GM23338 (cell line): ENCODE measurements around the gene CHMP4B. TPM values are rescaled to one million over a fixed set of nuclear protein-coding genes. Genes with fewer than 3 reads are reported as not detected.

Source experiments
- ATAC-seq: fragments of 200-7000 bp; cut with Tn5 transposase; 3 replicates; pipeline ENCODE4 v1.9.1; 2020
- DNase-seq: peaks from one replicate; pipeline ENCODE4 v3.0.0-alpha.2; 2015; ENCODE audit warnings: low spot score
- H2AFZ ChIP-seq: fragments of 200-600 bp; sonication (generic); 2 replicates; pipeline ENCODE4 v1.8.0; 2016; ENCODE audit warnings: antibody characterized with exemption, mild to moderate bottlenecking, moderate library complexity
- H3F3A ChIP-seq: fragments of 200-600 bp; sonication (generic); replicated peaks from 2 replicates; pipeline ENCODE4 v1.8.0; 2017; ENCODE audit warnings: antibody characterized with exemption, mixed run types, low read depth
- H3K27ac ChIP-seq: fragments of 200-600 bp; sonication (generic); 2 replicates; pipeline ENCODE4 v1.6.1; 2016; ENCODE audit warnings: low read depth
- H3K27me3 ChIP-seq: fragments of 200-600 bp; sonication (generic); 2 replicates; pipeline ENCODE4 v1.8.0; 2016; ENCODE audit warnings: mild to moderate bottlenecking, mixed run types, moderate library complexity; ENCODE audit not compliant: insufficient read depth
- H3K36me3 ChIP-seq: fragments of 200-600 bp; sonication (generic); 2 replicates; pipeline ENCODE4 v1.8.0; 2016; ENCODE audit warnings: mild to moderate bottlenecking; ENCODE audit not compliant: insufficient read depth
- H3K4me1 ChIP-seq: fragments of 200-600 bp; sonication (generic); 2 replicates; pipeline ENCODE4 v1.8.0; 2016; ENCODE audit warnings: mild to moderate bottlenecking, moderate library complexity; ENCODE audit not compliant: insufficient read depth
- H3K4me2 ChIP-seq: fragments of 200-600 bp; sonication (generic); 2 replicates; pipeline ENCODE4 v1.7.1; 2017; ENCODE audit warnings: mixed run types
- H3K4me3 ChIP-seq: fragments of 200-600 bp; sonication (generic); 2 replicates; pipeline ENCODE4 v1.6.1; 2016; ENCODE audit warnings: mixed run types
- H3K79me2 ChIP-seq: fragments of 200-600 bp; sonication (generic); replicated peaks from 2 replicates; pipeline ENCODE4 v1.8.0; 2017; ENCODE audit warnings: mild to moderate bottlenecking; ENCODE audit not compliant: insufficient read depth
- H3K9me2 ChIP-seq: fragments of 200-600 bp; sonication (generic); 2 replicates; pipeline ENCODE4 v1.8.0; 2017; ENCODE audit not compliant: insufficient read depth
- H4K20me1 ChIP-seq: fragments of 200-600 bp; sonication (generic); replicated peaks from 2 replicates; pipeline ENCODE4 v1.8.0; 2017; ENCODE audit warnings: mild to moderate bottlenecking; ENCODE audit not compliant: insufficient read depth
- H3K27ac Mint-ChIP-seq: 2 replicates; pipeline ENCODE4 v1.8.0; 2020; ENCODE audit warnings: inconsistent platforms, mild to moderate bottlenecking, moderate library complexity, mixed read lengths
- H3K27me3 Mint-ChIP-seq: 3 replicates; pipeline ENCODE4 v1.8.0; 2022; ENCODE audit warnings: low read depth, mild to moderate bottlenecking, moderate library complexity, mixed read lengths, inconsistent platforms; ENCODE audit not compliant: insufficient read depth, poor library complexity
- H3K36me3 Mint-ChIP-seq: 3 replicates; pipeline ENCODE4 v1.8.0; 2021; ENCODE audit warnings: low read depth, mild to moderate bottlenecking, inconsistent platforms, moderate library complexity, mixed read lengths
- H3K4me1 Mint-ChIP-seq: 3 replicates; pipeline ENCODE4 v1.8.0; 2020; ENCODE audit warnings: mild to moderate bottlenecking, inconsistent platforms, mixed read lengths
- H3K4me3 Mint-ChIP-seq: 3 replicates; pipeline ENCODE4 v1.8.0; 2021; ENCODE audit warnings: moderate library complexity, mild to moderate bottlenecking, inconsistent platforms, mixed read lengths
- H3K9me3 Mint-ChIP-seq: 3 replicates; pipeline ENCODE4 v1.8.0; 2020; ENCODE audit warnings: moderate library complexity, mild to moderate bottlenecking, inconsistent platforms, mixed read lengths
- ETS1 ChIP-seq: IDR thresholded peaks from 2 replicates; pipeline ENCODE4 v1.6.1; 2016; ENCODE audit warnings: antibody characterized with exemption
- EZH2 ChIP-seq: fragments of 200-600 bp; sonication (generic); IDR thresholded peaks from one replicate; pipeline ENCODE4 v1.8.0; 2017; ENCODE audit warnings: antibody characterized with exemption, mild to moderate bottlenecking, low read depth; ENCODE audit not compliant: unreplicated experiment
- EZH2phosphoT487 ChIP-seq: fragments of 200-600 bp; sonication (generic); IDR thresholded peaks from one replicate; pipeline ENCODE4 v1.8.1; 2018; ENCODE audit warnings: antibody characterized with exemption; ENCODE audit not compliant: unreplicated experiment
- REST ChIP-seq: IDR thresholded peaks from one replicate; pipeline ENCODE4 v1.6.1; 2018; ENCODE audit warnings: antibody characterized with exemption; ENCODE audit not compliant: unreplicated experiment
- ZNF114 ChIP-seq: fragments of 250-450 bp; sonication (Bioruptor Pico); IDR thresholded peaks from 2 replicates; pipeline ENCODE4 v1.5.0; 2020; ENCODE audit warnings: mild to moderate bottlenecking, moderate library complexity
- polyA plus RNA-seq: library from polyadenylated mRNA; unstranded; fragments of >200 nt; fragmentation: Nextera tagmentation; extraction: Ambion mirVana; gene quantifications from 2 replicates; pipeline ENCODE4 v1.2.1, GENCODE V29; 2016
- total RNA-seq: library from RNA; depleted of rRNA; stranded (reverse); fragments of >200 nt; shearing (Covaris generic); gene quantifications from 2 replicates; pipeline ENCODE4 v1.2.3, GENCODE V29; 2014
- TF ChIP-seq, protein P1 (sequence below), 2 experiments: fragments of 200-600 bp in 1 of 2; sonication (generic) in 1 of 2; conservative IDR thresholded peaks; 2 replicates each; pipeline versions ENCODE4 v1.5.1 to v1.6.1; 2016 to 2017; ENCODE audit warnings: antibody characterized with exemption in 2 of 2, low read depth in 2 of 2, mild to moderate bottlenecking in 2 of 2, moderate library complexity in 1 of 2

CHMP4B gene
- total and polyA plus RNA-seq, 2 experiments from 2014 or later = 14.5 to 49.3 TPM

- TF ChIP-seq, protein P1, sequence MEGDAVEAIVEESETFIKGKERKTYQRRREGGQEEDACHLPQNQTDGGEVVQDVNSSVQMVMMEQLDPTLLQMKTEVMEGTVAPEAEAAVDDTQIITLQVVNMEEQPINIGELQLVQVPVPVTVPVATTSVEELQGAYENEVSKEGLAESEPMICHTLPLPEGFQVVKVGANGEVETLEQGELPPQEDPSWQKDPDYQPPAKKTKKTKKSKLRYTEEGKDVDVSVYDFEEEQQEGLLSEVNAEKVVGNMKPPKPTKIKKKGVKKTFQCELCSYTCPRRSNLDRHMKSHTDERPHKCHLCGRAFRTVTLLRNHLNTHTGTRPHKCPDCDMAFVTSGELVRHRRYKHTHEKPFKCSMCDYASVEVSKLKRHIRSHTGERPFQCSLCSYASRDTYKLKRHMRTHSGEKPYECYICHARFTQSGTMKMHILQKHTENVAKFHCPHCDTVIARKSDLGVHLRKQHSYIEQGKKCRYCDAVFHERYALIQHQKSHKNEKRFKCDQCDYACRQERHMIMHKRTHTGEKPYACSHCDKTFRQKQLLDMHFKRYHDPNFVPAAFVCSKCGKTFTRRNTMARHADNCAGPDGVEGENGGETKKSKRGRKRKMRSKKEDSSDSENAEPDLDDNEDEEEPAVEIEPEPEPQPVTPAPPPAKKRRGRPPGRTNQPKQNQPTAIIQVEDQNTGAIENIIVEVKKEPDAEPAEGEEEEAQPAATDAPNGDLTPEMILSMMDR (conservative IDR thresholded peaks at IDR 0.05; ENCODE audit: low read depth in 2 of 2) = no peak
- TF ChIP-seq ETS1 (no peak), REST (no peak), EZH2phosphoT487 (no peak), EZH2 (no peak), ZNF114 (CRISPR knock-in tag) (no peak)
Measured at GRCh38 chr20:33843050-33843449, 31.9 kb downstream of the CHMP4B start (continued).

DNA sequence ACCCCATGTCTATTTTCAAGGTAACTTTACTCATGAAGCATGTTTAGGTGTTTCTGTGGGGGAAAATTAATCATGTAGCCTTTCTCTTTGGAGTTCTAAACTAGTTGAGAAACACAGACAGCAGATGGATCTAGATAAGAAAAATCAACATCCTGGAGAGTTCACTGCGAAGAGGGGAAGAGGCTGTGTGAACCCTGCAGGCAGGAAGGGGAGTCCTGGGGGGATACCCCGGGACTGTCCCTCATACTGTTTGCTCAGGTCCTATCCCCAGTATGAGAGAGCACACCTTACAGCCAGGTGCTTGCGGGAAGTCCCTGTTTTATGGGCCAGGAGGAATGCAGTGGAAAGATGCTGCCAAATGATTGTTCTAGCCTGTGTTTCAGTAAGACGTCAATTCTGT is 32.7 kb downstream of the CHMP4B start:
- Histone ChIP-seq H3F3A (no peaks in the 10 kb centered on the region), H3K4me2 (no peak overlapping the region), H4K20me1 (peaks cover 24% of the 10 kb centered on the region), H3K36me3 (no peaks in the 10 kb centered on the region), H3K79me2 (peaks cover 97% of the 10 kb centered on the region), H3K9me2 (no peaks in the 10 kb centered on the region), H3K27me3 (no peaks in the 10 kb centered on the region), H3K27ac (no peak overlapping the region), H2AFZ (no peak overlapping the region), H3K4me1 (peaks cover 57% of the 10 kb centered on the region), H3K4me3 (no peak overlapping the region)
- H3K4me1 Mint-ChIP-seq = peaks cover 70% of the 10 kb centered on the region
- H3K4me3 Mint-ChIP-seq = no peak overlapping the region; the same call in 2 of the 3 replicates
- no peak for TF ChIP-seq ZNF114 (CRISPR knock-in tag)
- DNase-seq (no peak), ATAC-seq (peak; percentile 42; the same call in 2 of the 3 replicates)
- 0 out of 2 replicates have a peak overlapping the region, but pooled peaks have one; percentile 38 for H3K27ac Mint-ChIP-seq
- H3K27me3 Mint-ChIP-seq = peaks cover 4% of the 10 kb centered on the region
- H3K36me3 Mint-ChIP-seq = no peaks in the 10 kb centered on the region
- no peaks in the 10 kb centered on the region for H3K9me3 Mint-ChIP-seq
